Measurements from ENCODE around the gene SH3BGRL2. TPM values are rescaled to one million over a fixed set of nuclear protein-coding genes. Genes with fewer than 3 reads are reported as not detected.
"Not testable (repeated sequence)": the region's sequence is repeated elsewhere in the genome, so short reads cannot be mapped to it uniquely, and the experiment has no call there.

The SH3BGRL2 gene
- total RNA-seq, 2 experiments from 2014 or later, result 0.13 TPM

DNA sequence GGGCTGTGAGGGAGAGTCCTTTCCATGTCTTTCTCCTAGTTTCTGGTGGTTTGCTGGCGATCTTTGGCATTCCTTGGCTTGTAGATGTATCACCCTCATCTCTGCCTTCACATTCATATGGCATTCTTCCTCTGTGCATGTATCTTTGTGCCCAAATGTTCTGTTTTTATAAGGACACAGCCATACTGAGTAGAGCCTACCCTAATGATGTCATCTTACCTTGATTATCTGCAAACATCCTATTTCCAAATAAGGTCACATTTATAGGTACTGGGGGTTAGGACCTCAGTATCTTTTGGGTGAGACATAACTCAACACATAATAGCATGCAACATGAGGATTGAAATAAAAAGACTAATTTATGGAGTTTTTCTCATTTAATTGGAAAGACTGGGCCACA, 5.5 kb downstream of the SH3BGRL2 start:
- ChIA-PET POLR2A (no interaction called here), CTCF (no interaction called here)
- Mint-ChIP-seq H3K27ac (no peak overlapping the region), H3K4me1 (ENCODE audit: low read depth) (peaks cover 3% of the 10 kb centered on the region), H3K36me3 (ENCODE audit: low read depth) (no peaks in the 10 kb centered on the region), H3K27me3 (ENCODE audit: low read depth) (peaks cover 26% of the 10 kb centered on the region), H3K4me3 (no peak overlapping the region), H3K9me3 (ENCODE audit: insufficient read depth) (no peaks in the 10 kb centered on the region)
- ATAC-seq (no peak), DNase-seq (no peak)

DNA sequence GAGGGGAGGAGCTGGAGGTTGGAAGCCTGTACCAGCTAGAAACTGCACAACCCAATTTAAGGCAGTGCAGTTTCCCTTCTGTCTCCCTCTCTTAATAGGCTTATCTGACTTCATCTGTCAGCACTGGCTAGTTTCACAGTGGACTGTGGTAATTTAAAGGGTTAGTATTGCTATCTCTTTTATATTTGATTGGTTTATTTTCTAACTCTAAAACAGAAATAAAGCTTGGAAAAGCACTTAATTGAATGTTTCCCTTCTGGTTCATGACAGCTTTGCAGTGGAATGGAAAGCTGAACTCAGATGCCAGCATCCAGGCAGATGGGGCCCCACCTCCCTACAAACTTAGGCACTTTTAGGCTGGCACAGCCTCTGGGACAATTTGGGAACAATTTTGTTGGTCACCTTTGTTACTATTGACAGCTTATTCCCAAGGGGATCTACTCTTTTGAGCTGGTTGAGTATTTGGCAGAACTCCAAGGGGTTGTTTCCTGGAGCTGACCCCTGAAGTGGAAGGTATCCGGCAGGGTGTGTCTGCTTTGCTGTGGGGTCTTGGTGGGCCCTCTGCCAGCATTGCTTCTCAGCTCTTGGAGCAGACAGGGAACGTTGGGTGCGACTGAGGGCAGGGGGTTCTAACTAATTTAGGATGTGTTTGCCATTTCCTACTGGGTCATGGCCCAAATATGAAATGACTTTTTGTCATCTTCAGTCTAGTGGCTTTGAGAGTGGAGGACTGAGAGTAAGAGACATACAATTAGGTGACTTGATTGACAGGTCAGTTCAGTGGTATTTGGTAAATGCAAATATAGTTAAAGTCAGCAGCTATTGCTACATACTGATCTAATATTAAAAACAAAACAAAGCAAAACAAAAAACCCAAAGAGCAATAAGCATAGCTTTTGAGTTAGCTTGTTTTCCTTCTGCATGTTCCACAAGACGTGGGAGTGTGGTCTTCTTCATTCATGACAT, 9.3 kb downstream of the SH3BGRL2 start:
- Mint-ChIP-seq H3K4me3 (no peak overlapping the region), H3K27ac (no peak overlapping the region), H3K4me1 (ENCODE audit: low read depth) (no peaks in the 10 kb centered on the region), H3K27me3 (ENCODE audit: low read depth) (peaks cover 15% of the 10 kb centered on the region), H3K9me3 (ENCODE audit: insufficient read depth) (no peaks in the 10 kb centered on the region), H3K36me3 (ENCODE audit: low read depth) (no peaks in the 10 kb centered on the region)
- CTCF ChIA-PET, result no interaction called here
- DNase-seq (no peak), ATAC-seq (no peak)
- POLR2A ChIA-PET, result no interaction called here

- POLR2A ChIA-PET, result no interaction called here
- peak; percentile 33 for DNase-seq
These were observed 14.9 kb downstream of the SH3BGRL2 start for GRCh38 chr6:79646006-79646405.

DNA sequence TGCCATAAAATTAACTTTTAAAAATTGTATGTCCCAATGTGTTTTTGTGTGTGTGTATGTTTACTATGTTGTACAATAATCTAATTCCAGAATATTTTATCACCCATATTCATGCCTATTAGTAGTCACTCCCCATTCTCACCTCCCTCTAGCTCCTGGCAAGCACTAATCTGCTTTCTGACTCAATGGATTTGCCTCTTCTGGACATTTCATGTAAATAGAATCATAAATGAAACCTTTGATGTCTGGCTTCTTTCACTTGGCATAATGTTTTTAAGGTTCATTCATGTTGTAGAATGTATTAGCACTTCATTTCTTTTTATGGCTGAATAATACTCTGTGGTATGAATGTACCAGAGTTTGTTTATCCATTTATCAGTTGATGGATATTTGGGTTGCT, 15.4 kb downstream of the SH3BGRL2 start:
- Mint-ChIP-seq H3K27me3 (ENCODE audit: low read depth) (peaks cover 19% of the 10 kb centered on the region), H3K36me3 (ENCODE audit: low read depth) (no peaks in the 10 kb centered on the region), H3K4me1 (ENCODE audit: low read depth) (no peaks in the 10 kb centered on the region), H3K9me3 (ENCODE audit: insufficient read depth) (no peaks in the 10 kb centered on the region), H3K27ac (no peak overlapping the region), H3K4me3 (no peak overlapping the region)
- ATAC-seq (no peak), DNase-seq (no peak)
- ChIA-PET POLR2A (no interaction called here), CTCF (interaction anchor here (1.0 to 2.3 kb wide), 3 partner anchors 19 to 67 kb away, joined by 3 to 8 read pairs (median 4); no protein-coding TSS in a partner anchor)

More at GRCh38 chr6:79646006-79646405, 14.9 kb downstream of the SH3BGRL2 start:
- peaks cover 19% of the 10 kb centered on the region for H3K27me3 Mint-ChIP-seq (ENCODE audit: low read depth)
- no peak overlapping the region for H3K4me3 Mint-ChIP-seq
- H3K27ac Mint-ChIP-seq, result no peak overlapping the region
- peak; percentile 39 for ATAC-seq
- H3K4me1 Mint-ChIP-seq (ENCODE audit: low read depth), result no peaks in the 10 kb centered on the region
- no peaks in the 10 kb centered on the region for H3K9me3 Mint-ChIP-seq (ENCODE audit: insufficient read depth)
- no peaks in the 10 kb centered on the region for H3K36me3 Mint-ChIP-seq (ENCODE audit: low read depth)
- CTCF ChIA-PET, result interaction anchor here (0.7 to 2.3 kb wide), 4 partner anchors 14 to 68 kb away, joined by 3 to 8 read pairs (median 4); no protein-coding TSS in a partner anchor

GRCh38 chr6:79647741-79648140, 16.6 kb downstream of the SH3BGRL2 start:
- DNase-seq, result no peak
- Mint-ChIP-seq H3K27ac (no peak overlapping the region), H3K9me3 (ENCODE audit: insufficient read depth) (no peaks in the 10 kb centered on the region), H3K27me3 (ENCODE audit: low read depth) (peaks cover 18% of the 10 kb centered on the region), H3K4me1 (ENCODE audit: low read depth) (no peaks in the 10 kb centered on the region), H3K4me3 (no peak overlapping the region), H3K36me3 (ENCODE audit: low read depth) (no peaks in the 10 kb centered on the region)
- ChIA-PET CTCF (no interaction called here), POLR2A (no interaction called here)
- no peak for ATAC-seq

GRCh38 chr6:79648328-79648727, 17.2 kb downstream of the SH3BGRL2 start:
- Mint-ChIP-seq H3K4me3 (no peak overlapping the region), H3K9me3 (ENCODE audit: insufficient read depth) (no peaks in the 10 kb centered on the region), H3K27ac (no peak overlapping the region), H3K36me3 (ENCODE audit: low read depth) (no peaks in the 10 kb centered on the region), H3K4me1 (ENCODE audit: low read depth) (no peaks in the 10 kb centered on the region), H3K27me3 (ENCODE audit: low read depth) (peaks cover 17% of the 10 kb centered on the region)
- ChIA-PET POLR2A (no interaction called here), CTCF (no interaction called here)
- DNase-seq (no peak), ATAC-seq (no peak)

- ChIA-PET CTCF (no interaction called here), POLR2A (no interaction called here)
- no peak for ATAC-seq
These were observed 17.9 kb downstream of the SH3BGRL2 start for GRCh38 chr6:79649016-79649415.

GRCh38 chr6:79650950-79651349, 19.8 kb downstream of the SH3BGRL2 start:
- H3K4me3 Mint-ChIP-seq, result no peak overlapping the region
- H3K36me3 Mint-ChIP-seq (ENCODE audit: low read depth), result no peaks in the 10 kb centered on the region
- peaks cover 12% of the 10 kb centered on the region for H3K27me3 Mint-ChIP-seq (ENCODE audit: low read depth)
- POLR2A ChIA-PET, result no interaction called here
- no peaks in the 10 kb centered on the region for H3K4me1 Mint-ChIP-seq (ENCODE audit: low read depth)
- DNase-seq (no peak), ATAC-seq (no peak)
- H3K9me3 Mint-ChIP-seq (ENCODE audit: insufficient read depth), result no peaks in the 10 kb centered on the region
- H3K27ac Mint-ChIP-seq, result no peak overlapping the region
- CTCF ChIA-PET, result no interaction called here

More at GRCh38 chr6:79649016-79649415, 17.9 kb downstream of the SH3BGRL2 start:
- Mint-ChIP-seq H3K36me3 (ENCODE audit: low read depth) (no peaks in the 10 kb centered on the region), H3K27me3 (ENCODE audit: low read depth) (peaks cover 12% of the 10 kb centered on the region), H3K4me3 (no peak overlapping the region), H3K27ac (no peak overlapping the region), H3K4me1 (ENCODE audit: low read depth) (no peaks in the 10 kb centered on the region), H3K9me3 (ENCODE audit: insufficient read depth) (no peaks in the 10 kb centered on the region)
- DNase-seq, result no peak

DNA sequence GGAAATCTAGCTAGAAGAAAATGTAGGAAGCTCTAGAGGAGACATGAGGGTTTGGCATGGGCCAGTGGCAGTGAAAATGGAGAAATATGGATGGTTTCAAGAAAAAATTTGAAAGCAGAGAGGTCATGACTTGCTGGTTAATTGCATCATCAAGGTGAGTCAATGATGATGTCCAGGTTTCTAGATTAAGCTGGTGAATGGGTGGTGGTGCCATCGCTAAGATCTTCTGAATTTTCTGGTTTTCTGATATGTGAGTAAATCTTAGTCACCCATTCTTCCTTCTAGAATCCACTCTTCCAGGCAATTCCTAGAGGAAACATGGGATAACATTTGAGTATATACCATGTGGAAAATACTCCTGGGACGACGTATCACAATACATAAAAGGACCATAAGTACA, 25.0 kb downstream of the SH3BGRL2 start:
- CTCF ChIA-PET, result no interaction called here
- Mint-ChIP-seq H3K9me3 (ENCODE audit: insufficient read depth) (no peaks in the 10 kb centered on the region), H3K27me3 (ENCODE audit: low read depth) (peaks cover 2% of the 10 kb centered on the region), H3K27ac (no peak overlapping the region), H3K4me1 (ENCODE audit: low read depth) (peaks cover 6% of the 10 kb centered on the region), H3K36me3 (ENCODE audit: low read depth) (no peaks in the 10 kb centered on the region), H3K4me3 (no peak overlapping the region)
- POLR2A ChIA-PET, result no interaction called here
- ATAC-seq (no peak), DNase-seq (no peak)

GRCh38 chr6:79657238-79657637, 26.1 kb downstream of the SH3BGRL2 start:
- Mint-ChIP-seq H3K36me3 (ENCODE audit: low read depth) (no peaks in the 10 kb centered on the region), H3K9me3 (ENCODE audit: insufficient read depth) (no peaks in the 10 kb centered on the region), H3K27ac (no peak overlapping the region), H3K4me1 (ENCODE audit: low read depth) (peaks cover 6% of the 10 kb centered on the region), H3K4me3 (no peak overlapping the region), H3K27me3 (ENCODE audit: low read depth) (peaks cover 2% of the 10 kb centered on the region)
- DNase-seq (no peak), ATAC-seq (no peak)
- CTCF ChIA-PET, result no interaction called here
- POLR2A ChIA-PET, result no interaction called here

GRCh38 chr6:79663655-79664054, 32.5 kb downstream of the SH3BGRL2 start:
- H3K4me3 Mint-ChIP-seq; H3K4me1 Mint-ChIP-seq (ENCODE audit: low read depth); H3K27me3 Mint-ChIP-seq (ENCODE audit: low read depth); H3K36me3 Mint-ChIP-seq (ENCODE audit: low read depth); DNase-seq; H3K27ac Mint-ChIP-seq; POLR2A ChIA-PET; H3K9me3 Mint-ChIP-seq (ENCODE audit: insufficient read depth); CTCF ChIA-PET; ATAC-seq: not testable (repeated sequence)

- POLR2A ChIA-PET, result no interaction called here
- CTCF ChIA-PET, result interaction anchor here (1.1 kb wide), 1 partner anchor 20 kb away, joined by 4 read pairs; no protein-coding TSS in a partner anchor
These were observed 34.8 kb downstream of the SH3BGRL2 start for GRCh38 chr6:79665725-79666551.

More at GRCh38 chr6:79665725-79666551, 34.8 kb downstream of the SH3BGRL2 start:
- Mint-ChIP-seq H3K4me1 (ENCODE audit: low read depth) (peaks cover 2% of the 10 kb centered on the region), H3K36me3 (ENCODE audit: low read depth) (no peaks in the 10 kb centered on the region), H3K27me3 (ENCODE audit: low read depth) (no peaks in the 10 kb centered on the region), H3K4me3 (no peak overlapping the region), H3K9me3 (ENCODE audit: insufficient read depth) (no peaks in the 10 kb centered on the region), H3K27ac (no peak overlapping the region)
- DNase-seq (no peak), ATAC-seq (no peak)

Measured in activated CD8-positive, alpha-beta T cell treated with anti-CD3 and anti-CD28 coated beads, Interleukin-2, amount 10 ng/mL, durations not matched to agents 7 days and 5 days (primary cell).